ENCODE measurements around the gene DAGLA. TPM values are rescaled to one million over a fixed set of nuclear protein-coding genes. Genes with fewer than 3 reads are reported as not detected.

The DAGLA gene
- total RNA-seq, 4 donors from 2014 or later, result 0.29 to 5.4 (median 1.9) TPM

GRCh38 chr11:61762223-61762615 lies 82.0 kb downstream of the DAGLA start:
- no peak for DNase-seq
- Histone ChIP-seq H3K27me3 (no peaks in the 10 kb centered on the region), H3K9me3 (no peaks in the 10 kb centered on the region), H3K36me3 (no peaks in the 10 kb centered on the region), H3K4me1 (peaks cover 0 to 12% of the 10 kb centered on the region in 2 donors), H3K4me3 (no peak overlapping the region), H3K27ac (peak overlapping the region; percentile 93 to 95)
- intact Hi-C loops (cut with DNase I; ENCODE audit: low total_unique reads), result no loop called here
- TF ChIP-seq CTCF (IDR thresholded peaks at IDR 0.05) (no peak), POLR2A (IDR thresholded peaks at IDR 0.05) (no peak)

GRCh38 chr11:61762798-61763197 lies 82.6 kb downstream of the DAGLA start:
- Histone ChIP-seq H3K36me3 (no peaks in the 10 kb centered on the region), H3K9me3 (no peaks in the 10 kb centered on the region), H3K4me3 (no peak overlapping the region), H3K4me1 (peaks cover 0 to 12% of the 10 kb centered on the region in 2 donors), H3K27ac (peak overlapping the region; percentile 93 to 95), H3K27me3 (no peaks in the 10 kb centered on the region)
- DNase-seq, result peak; percentile 48 to 55
- TF ChIP-seq CTCF (IDR thresholded peaks at IDR 0.05) (no peak), POLR2A (IDR thresholded peaks at IDR 0.05) (no peak)
- intact Hi-C loops (cut with DNase I; ENCODE audit: low total_unique reads), result no loop called here

- H3K9me3 ChIP-seq, result no peaks in the 10 kb centered on the region
- H3K27ac ChIP-seq, result peak overlapping the region; percentile 93 to 95
- intact Hi-C loops (cut with DNase I; ENCODE audit: low total_unique reads), result no loop called here
- H3K4me3 ChIP-seq, result no peak overlapping the region
- peaks cover 0 to 12% of the 10 kb centered on the region in 2 donors for H3K4me1 ChIP-seq
- TF ChIP-seq CTCF (IDR thresholded peaks at IDR 0.05) (no peak), POLR2A (IDR thresholded peaks at IDR 0.05) (no peak)
- no peak for DNase-seq
- H3K27me3 ChIP-seq, result no peaks in the 10 kb centered on the region
- H3K36me3 ChIP-seq, result no peaks in the 10 kb centered on the region
These were observed 83.9 kb downstream of the DAGLA start for GRCh38 chr11:61763930-61764605.

- TF ChIP-seq POLR2A (IDR thresholded peaks at IDR 0.05) (peak in 1 of 2 donors; percentile 21), CTCF (IDR thresholded peaks at IDR 0.05) (no peak)
- Histone ChIP-seq H3K27me3 (no peaks in the 10 kb centered on the region), H3K4me1 (peaks cover 0 to 12% of the 10 kb centered on the region in 2 donors), H3K36me3 (no peaks in the 10 kb centered on the region), H3K4me3 (no peak overlapping the region), H3K27ac (peak overlapping the region; percentile 93 to 95), H3K9me3 (no peaks in the 10 kb centered on the region)
- intact Hi-C loops (cut with DNase I; ENCODE audit: low total_unique reads), result no loop called here
- peak; percentile 76 to 82 for DNase-seq
These were observed 84.5 kb downstream of the DAGLA start for GRCh38 chr11:61764606-61765260.

GRCh38 chr11:61765550-61766253 lies 85.5 kb downstream of the DAGLA start:
- Histone ChIP-seq H3K4me1 (peaks cover 0 to 12% of the 10 kb centered on the region in 2 donors), H3K9me3 (no peaks in the 10 kb centered on the region), H3K4me3 (no peak overlapping the region), H3K27ac (peak overlapping the region; percentile 93 to 95), H3K36me3 (no peaks in the 10 kb centered on the region), H3K27me3 (no peaks in the 10 kb centered on the region)
- DNase-seq, result no peak
- intact Hi-C loops (cut with DNase I; ENCODE audit: low total_unique reads), result no loop called here
- TF ChIP-seq CTCF (IDR thresholded peaks at IDR 0.05), result no peak
- TF ChIP-seq POLR2A (IDR thresholded peaks at IDR 0.05), result no peak

Measured in uterus (tissue), 4 donors.